Naive thymus-derived CD8-positive, alpha-beta T cell (primary cell): ENCODE results near the gene AQP5. TPM values are rescaled to one million over a fixed set of nuclear protein-coding genes. Genes with fewer than 3 reads are reported as not detected.

Source experiments
- ATAC-seq, 2 donors: fragments of 150-1000 bp; cut with Tn5 transposase in 1 of 2; sonication (Bioruptor Pico), chemical (Tn5 transposase) in 1 of 2; 1 replicate in 1 of 2; 2 replicates in 1 of 2; pipeline ENCODE4 v1.10.0; 2021; ENCODE audit warnings: mild to moderate bottlenecking in 2 of 2, moderate library complexity in 2 of 2
- POLR2A ChIA-PET: fragments of 350-600 bp; sonication (Branson Sonifier 250); formaldehyde crosslinking; loops from one replicate; lab custom pipeline; 2021; ENCODE audit warnings: antibody characterized with exemption; lab: Charles Lee
- DNase-seq, 10 donors: peaks; one replicate each; pipeline versions ENCODE4 v3.0.0 to v3.0.0-alpha.2; 2020 to 2022
- H3K27ac Mint-ChIP-seq, 10 donors: one replicate each; pipeline ENCODE4 v1.8.0; 2020 to 2022; ENCODE audit warnings: mild to moderate bottlenecking in 10 of 10, mixed read lengths in 10 of 10, moderate library complexity in 4 of 10, inconsistent platforms in 1 of 10
- H3K27me3 Mint-ChIP-seq, 5 donors: one replicate each; pipeline ENCODE4 v1.8.0; 2021 to 2022; ENCODE audit warnings: mixed read lengths in 5 of 5
- H3K36me3 Mint-ChIP-seq, 3 donors: one replicate each; pipeline ENCODE4 v1.8.0; 2020 to 2022; ENCODE audit warnings: mixed read lengths in 3 of 3, mild to moderate bottlenecking in 2 of 3, inconsistent platforms in 1 of 3
- H3K4me1 Mint-ChIP-seq, 4 donors: one replicate each; pipeline ENCODE4 v1.8.0; 2021 to 2022; ENCODE audit warnings: mixed read lengths in 4 of 4
- H3K4me3 Mint-ChIP-seq, 10 donors: one replicate each; pipeline ENCODE4 v1.8.0; 2020 to 2022; ENCODE audit warnings: mild to moderate bottlenecking in 10 of 10, mixed read lengths in 10 of 10, moderate library complexity in 6 of 10, inconsistent platforms in 1 of 10
- H3K9me3 Mint-ChIP-seq, 9 donors: one replicate each; pipeline ENCODE4 v1.8.0; 2020 to 2022; ENCODE audit warnings: mixed read lengths in 9 of 9, mild to moderate bottlenecking in 3 of 9, inconsistent platforms in 1 of 9, moderate library complexity in 1 of 9
- polyA plus RNA-seq, 3 donors: library from polyadenylated mRNA; unstranded; fragments of 300-500 nt; fragmentation: Illumina TruSeq; gene quantifications; one replicate each; pipeline ENCODE4 v1.2.3, GENCODE V29; 2021
- total RNA-seq, 8 experiments: library from RNA in 2 of 8; stranded (reverse) in 2 of 8; gene quantifications; one replicate each; pipeline ENCODE4 v1.2.3 and lab custom pipeline; 2021 to 2026

The AQP5 gene
- total and polyA plus RNA-seq, 5 experiments from 2014 or later = not detected

- Mint-ChIP-seq H3K27me3 (peaks cover 0 to 10% (median 0%) of the 10 kb centered on the region in 5 donors), H3K4me3 (no peak within 1 kb of the TSS), H3K4me1 (peaks cover 0 to 1% (median 0%) of the 10 kb centered on the region in 4 donors), H3K36me3 (no peaks in the 10 kb centered on the region), H3K27ac (peak within 1 kb of the TSS in 4 of 10 donors; percentile 26 to 85 (median 45)), H3K9me3 (no peaks in the 10 kb centered on the region)
- POLR2A ChIA-PET = no interaction called here
- ATAC-seq (no peak), DNase-seq (no peak)
Measured at GRCh38 chr12:49972641-49973360, 11.1 kb downstream of the AQP5 start, which contains the start of gene AQP6. TSS of gene AQP6 (plus strand) at chr12:49972947. CDS start at chr12:49973174, 227 bp downstream.

DNA sequence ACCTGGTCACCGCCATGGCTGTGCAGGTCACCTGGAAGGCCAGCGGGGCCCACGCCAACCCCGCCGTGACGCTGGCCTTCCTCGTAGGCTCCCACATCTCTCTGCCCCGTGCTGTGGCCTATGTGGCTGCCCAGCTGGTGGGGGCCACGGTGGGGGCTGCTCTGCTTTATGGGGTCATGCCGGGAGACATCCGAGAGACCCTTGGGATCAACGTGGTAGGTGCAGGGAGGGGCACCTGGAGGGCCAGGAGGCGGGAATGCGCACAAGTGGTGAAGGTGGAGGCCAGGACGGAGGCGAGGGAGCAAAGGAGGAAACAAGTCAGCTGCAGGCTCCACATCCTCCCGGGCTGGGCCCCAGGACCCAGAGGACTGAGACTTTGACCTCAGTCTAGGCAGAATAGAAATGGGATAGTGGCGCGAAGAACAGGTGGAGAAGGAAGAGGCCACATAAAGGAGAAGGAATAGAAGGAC lies 11.7 kb downstream of the AQP5 start:
- Mint-ChIP-seq H3K4me1 (peaks cover 0 to 1% (median 0%) of the 10 kb centered on the region in 4 donors), H3K4me3 (no peak overlapping the region), H3K27ac (no peak overlapping the region), H3K36me3 (no peaks in the 10 kb centered on the region), H3K9me3 (no peaks in the 10 kb centered on the region), H3K27me3 (peaks cover 0 to 6% (median 0%) of the 10 kb centered on the region in 5 donors)
- POLR2A ChIA-PET = no interaction called here
- ATAC-seq (no peak), DNase-seq (no peak)

GRCh38 chr12:49974231-49974675 lies 12.6 kb downstream of the AQP5 start:
- H3K4me3 Mint-ChIP-seq = no peak overlapping the region
- peaks cover 0 to 1% (median 0%) of the 10 kb centered on the region in 4 donors for H3K4me1 Mint-ChIP-seq
- no peak overlapping the region for H3K27ac Mint-ChIP-seq
- no peaks in the 10 kb centered on the region for H3K9me3 Mint-ChIP-seq
- H3K27me3 Mint-ChIP-seq = peaks cover 0 to 4% (median 0%) of the 10 kb centered on the region in 5 donors
- POLR2A ChIA-PET = no interaction called here
- no peak for ATAC-seq
- no peaks in the 10 kb centered on the region for H3K36me3 Mint-ChIP-seq
- DNase-seq = no peak

GRCh38 chr12:49974677-49975317 lies 13.1 kb downstream of the AQP5 start:
- ATAC-seq (no peak), DNase-seq (no peak)
- peaks cover 0 to 1% (median 0%) of the 10 kb centered on the region in 4 donors for H3K4me1 Mint-ChIP-seq
- H3K9me3 Mint-ChIP-seq = no peaks in the 10 kb centered on the region
- H3K27ac Mint-ChIP-seq = no peak overlapping the region
- POLR2A ChIA-PET = no interaction called here
- no peak overlapping the region for H3K4me3 Mint-ChIP-seq
- no peaks in the 10 kb centered on the region for H3K36me3 Mint-ChIP-seq
- H3K27me3 Mint-ChIP-seq = peaks cover 0 to 4% (median 0%) of the 10 kb centered on the region in 5 donors

- Mint-ChIP-seq H3K27ac (no peak overlapping the region), H3K4me1 (peaks cover 0 to 1% (median 0%) of the 10 kb centered on the region in 4 donors), H3K9me3 (no peaks in the 10 kb centered on the region), H3K4me3 (no peak overlapping the region), H3K27me3 (peaks cover 0 to 4% (median 0%) of the 10 kb centered on the region in 5 donors), H3K36me3 (no peaks in the 10 kb centered on the region)
- ATAC-seq = no peak
- POLR2A ChIA-PET = no interaction called here
- DNase-seq = no peak
Measured at GRCh38 chr12:49975318-49975761, 13.7 kb downstream of the AQP5 start.

DNA sequence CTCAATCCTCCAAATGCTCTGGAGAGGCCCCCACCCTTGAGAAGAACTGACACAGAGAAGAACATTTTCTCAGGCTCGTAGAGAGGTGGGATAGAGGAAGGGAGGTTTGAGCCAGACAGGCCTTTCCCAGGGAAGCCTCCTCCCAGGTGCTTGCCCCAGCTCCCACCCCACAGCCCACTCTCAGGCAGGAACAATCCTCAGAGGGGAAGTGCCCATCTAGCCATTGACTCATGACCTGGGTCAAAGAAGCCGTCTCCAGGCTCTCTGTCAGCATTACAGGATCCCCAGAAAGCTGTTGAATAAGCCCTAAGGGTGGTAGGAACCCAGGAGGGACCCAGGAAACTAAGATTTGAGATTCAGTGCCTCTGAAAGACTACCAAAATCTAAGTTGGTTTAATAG lies 14.9 kb downstream of the AQP5 start:
- POLR2A ChIA-PET = no interaction called here

GRCh38 chr12:49978125-49978524 lies 16.5 kb downstream of the AQP5 start:
- DNase-seq = no peak
- peaks cover 0 to 4% (median 0%) of the 10 kb centered on the region in 5 donors for H3K27me3 Mint-ChIP-seq
- no peaks in the 10 kb centered on the region for H3K9me3 Mint-ChIP-seq
- H3K4me1 Mint-ChIP-seq = no peaks in the 10 kb centered on the region
- H3K4me3 Mint-ChIP-seq = no peak overlapping the region
- POLR2A ChIA-PET = interaction anchor here (0.6 kb wide), 2 partner anchors 11 to 76 kb away, joined by 3 to 4 read pairs; no protein-coding TSS in a partner anchor
- H3K36me3 Mint-ChIP-seq = no peaks in the 10 kb centered on the region
- H3K27ac Mint-ChIP-seq = peak overlapping the region in 1 of 10 donors; percentile 52
- ATAC-seq = no peak

More for the DNA sequence above, 14.9 kb downstream of the AQP5 start:
- no peaks in the 10 kb centered on the region for H3K9me3 Mint-ChIP-seq
- peaks cover 0 to 4% (median 0%) of the 10 kb centered on the region in 5 donors for H3K27me3 Mint-ChIP-seq
- no peak overlapping the region for H3K4me3 Mint-ChIP-seq
- no peak for ATAC-seq
- no peak for DNase-seq
- H3K4me1 Mint-ChIP-seq = peaks cover 0 to 1% (median 0%) of the 10 kb centered on the region in 4 donors
- H3K36me3 Mint-ChIP-seq = no peaks in the 10 kb centered on the region
- H3K27ac Mint-ChIP-seq = peak overlapping the region in 1 of 10 donors; percentile 22

DNA sequence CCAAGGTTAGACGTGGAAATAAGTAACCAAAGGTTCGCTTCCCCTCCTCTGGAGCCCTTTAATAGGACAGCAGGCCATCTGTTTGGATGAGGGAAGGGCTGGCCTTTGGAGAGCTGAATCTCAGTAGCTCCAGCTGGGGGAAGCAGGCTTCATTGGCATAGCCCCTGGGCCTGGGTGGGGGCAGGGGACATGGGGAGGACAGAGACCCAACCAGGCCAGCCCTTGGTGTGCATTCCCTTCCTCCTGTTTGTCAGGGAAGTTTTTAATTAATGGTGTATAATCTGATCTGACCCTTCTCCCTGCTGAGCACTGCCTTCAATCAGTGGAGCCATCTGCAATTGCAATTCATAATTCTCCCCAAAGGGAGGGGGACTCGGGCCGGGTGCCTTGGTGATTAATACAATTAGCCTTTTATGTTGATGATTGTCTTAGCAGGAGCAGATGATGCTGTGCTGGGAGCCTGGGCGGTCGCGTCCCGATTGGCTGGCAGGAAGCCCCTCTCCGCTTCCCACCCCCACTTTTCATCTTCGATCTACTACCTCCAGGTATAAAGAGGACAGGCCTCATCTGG lies 17.4 kb downstream of the AQP5 start:
- H3K4me3 Mint-ChIP-seq = no peak overlapping the region
- ATAC-seq = no peak
- no peak for DNase-seq
- no peaks in the 10 kb centered on the region for H3K4me1 Mint-ChIP-seq
- H3K36me3 Mint-ChIP-seq = no peaks in the 10 kb centered on the region
- no peaks in the 10 kb centered on the region for H3K9me3 Mint-ChIP-seq
- POLR2A ChIA-PET = no interaction called here
- peak overlapping the region in 1 of 10 donors; percentile 43 for H3K27ac Mint-ChIP-seq
- H3K27me3 Mint-ChIP-seq = peaks cover 0 to 4% (median 0%) of the 10 kb centered on the region in 5 donors

DNA sequence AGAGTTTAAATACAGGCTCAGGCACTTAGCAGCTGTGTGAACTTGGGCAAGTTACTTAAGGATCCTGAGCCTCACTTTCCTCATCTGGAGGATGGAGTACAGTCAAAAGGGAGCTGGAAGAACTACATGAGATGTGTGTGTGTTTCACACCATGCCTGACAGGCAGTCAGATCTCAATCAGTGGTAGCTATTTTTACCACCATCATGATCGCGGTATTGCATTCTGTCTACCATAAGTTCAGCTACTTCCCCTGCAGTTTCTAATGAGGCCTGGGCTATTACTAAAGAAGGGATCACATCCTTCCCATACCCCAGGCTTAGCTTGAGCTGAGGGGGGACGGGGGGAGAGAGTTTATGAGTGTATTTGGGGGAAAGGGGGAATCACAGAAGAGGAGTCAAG lies 18.1 kb downstream of the AQP5 start:
- Mint-ChIP-seq H3K9me3 (no peaks in the 10 kb centered on the region), H3K27ac (peak overlapping the region in 1 of 10 donors; percentile 47), H3K27me3 (peaks cover 0 to 3% (median 0%) of the 10 kb centered on the region in 5 donors), H3K4me3 (no peak overlapping the region), H3K36me3 (no peaks in the 10 kb centered on the region), H3K4me1 (no peaks in the 10 kb centered on the region)
- ATAC-seq = no peak
- POLR2A ChIA-PET = no interaction called here
- no peak for DNase-seq

DNA sequence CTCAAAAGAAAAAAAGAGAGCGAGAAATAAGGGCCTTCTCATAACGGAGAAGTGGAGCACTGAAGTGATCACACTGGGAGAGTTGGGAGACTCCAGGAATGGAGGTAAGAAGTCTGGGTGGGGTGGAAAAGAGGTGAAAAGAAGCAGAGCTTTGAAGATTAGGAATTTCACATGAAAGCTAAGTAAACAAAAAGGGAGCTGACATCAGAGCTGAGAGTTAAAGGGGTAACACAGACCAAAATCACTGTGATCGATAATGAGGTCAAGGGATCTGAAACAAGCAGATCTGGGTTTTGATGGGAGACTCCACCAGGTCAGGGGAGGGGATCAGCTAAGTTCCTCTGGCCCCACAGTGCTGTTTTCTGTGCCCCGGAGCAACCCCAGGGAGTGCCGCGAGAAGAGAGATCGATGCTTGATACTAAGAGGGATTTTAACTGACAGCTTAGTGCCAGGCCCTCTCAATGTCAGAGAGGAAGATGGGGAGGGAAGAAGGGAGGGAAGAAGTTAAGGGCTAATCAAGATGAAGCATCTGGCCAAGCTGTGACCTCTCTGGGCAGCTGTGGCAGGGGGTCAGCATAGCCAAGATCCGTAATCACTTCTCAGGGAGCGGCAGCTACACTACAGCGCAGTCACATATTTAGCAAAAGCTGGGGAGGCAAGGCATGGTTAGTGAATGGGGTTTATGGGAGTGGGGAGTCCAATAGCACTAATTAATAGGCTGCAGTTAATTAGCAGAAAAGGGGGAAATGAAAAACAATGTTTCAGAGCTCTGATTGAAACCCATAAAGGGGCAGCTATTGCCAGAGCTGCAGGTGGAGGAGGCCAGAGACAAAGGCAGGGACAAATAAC lies 19.1 kb downstream of the AQP5 start:
- ATAC-seq = no peak
- Mint-ChIP-seq H3K36me3 (no peaks in the 10 kb centered on the region), H3K27me3 (no peaks in the 10 kb centered on the region), H3K9me3 (no peaks in the 10 kb centered on the region), H3K27ac (no peak overlapping the region), H3K4me3 (no peak overlapping the region), H3K4me1 (no peaks in the 10 kb centered on the region)
- POLR2A ChIA-PET = no interaction called here
- no peak for DNase-seq

DNA sequence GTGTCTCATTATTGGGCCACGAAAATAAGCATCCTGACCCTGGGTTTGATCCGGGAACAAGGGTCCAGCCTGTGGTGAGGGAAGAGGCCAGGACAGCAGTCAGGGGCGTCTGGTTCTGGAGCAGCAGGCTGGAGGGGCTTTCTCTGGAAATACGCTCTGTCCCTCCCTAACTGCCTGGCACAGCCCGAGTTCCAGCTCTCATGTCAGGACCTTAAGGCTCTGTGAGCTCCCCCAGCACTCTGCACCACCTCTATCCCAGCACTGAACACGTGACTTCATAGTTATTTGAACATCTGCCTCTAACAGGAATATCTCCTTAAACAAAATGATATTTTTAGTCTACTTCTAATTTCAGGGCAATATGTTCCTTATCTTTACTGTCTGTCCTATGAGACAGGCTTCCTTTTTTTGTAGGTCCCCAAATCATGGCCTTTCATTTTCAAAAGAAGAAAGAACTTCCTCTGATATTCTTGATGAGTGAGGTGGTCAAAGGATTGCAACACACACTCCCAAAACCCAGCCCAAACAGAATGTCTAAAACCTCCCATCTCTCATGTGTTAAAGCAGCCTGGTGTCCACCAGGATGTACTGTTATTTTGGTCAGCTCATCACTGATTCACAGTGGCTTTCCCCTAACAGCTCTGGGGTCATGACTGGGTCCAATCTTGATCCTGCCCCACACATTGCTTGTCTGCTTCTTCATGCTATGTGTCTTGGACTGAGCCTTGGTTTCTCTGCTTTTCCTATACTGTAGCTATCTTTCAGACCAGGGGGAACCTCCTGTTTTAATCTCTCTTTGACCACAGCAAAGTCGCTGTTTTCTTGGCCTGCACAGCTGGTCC lies 20.8 kb downstream of the AQP5 start:
- H3K9me3 Mint-ChIP-seq = no peaks in the 10 kb centered on the region
- POLR2A ChIA-PET = no interaction called here
- H3K4me1 Mint-ChIP-seq = no peaks in the 10 kb centered on the region
- H3K4me3 Mint-ChIP-seq = no peak overlapping the region
- H3K36me3 Mint-ChIP-seq = no peaks in the 10 kb centered on the region
- no peak overlapping the region for H3K27ac Mint-ChIP-seq
- ATAC-seq (no peak), DNase-seq (no peak)
- H3K27me3 Mint-ChIP-seq = no peaks in the 10 kb centered on the region
